Left cardiac atrium (tissue), 4 donors: ENCODE data around the gene AFAP1. TPM values are rescaled to one million over a fixed set of nuclear protein-coding genes. Genes with fewer than 3 reads are reported as not detected.
"Not testable (repeated sequence)": the region's sequence is repeated elsewhere in the genome, so short reads cannot be mapped to it uniquely, and the experiment has no call there.

Source experiments
- ATAC-seq, 2 donors: fragments of 200-7000 bp; cut with Tn5 transposase; one replicate each; pipeline ENCODE4 v1.9.1; 2020; ENCODE audit warnings: mild to moderate bottlenecking in 2 of 2, moderate library complexity in 2 of 2
- DNase-seq: peaks from one replicate; pipeline ENCODE4 v3.0.0-alpha.2; 2020
- intact Hi-C, 2 donors: fragments of 100-400 bp; cut with DNase I; formaldehyde crosslinking; loops; one replicate each; pipeline versions ENCODE4 v1.14.1 to v1.15.1; 2022 to 2023
- total RNA-seq, 2 donors: library from RNA; stranded (reverse); fragmentation: NEBNext Ultra II Directional; extraction: Animal tissue kit (Norgen Biotek cat#: 25700); gene quantifications; one replicate each; pipeline ENCODE4 v1.2.1, GENCODE V29; 2021
- donor health status: DM: no; HTN: yes; CAD: no.
- donor health status: DM: no; HTN: yes; CAD: no; lungs with severe emphysema.
- donor health status: DM: yes; HTN: yes; CAD: no.
- donor health status: Dilated cardiomyopathy.

Gene AFAP1
- total RNA-seq, 2 donors from 2014 or later: 19.6 to 33.3 TPM

DNA sequence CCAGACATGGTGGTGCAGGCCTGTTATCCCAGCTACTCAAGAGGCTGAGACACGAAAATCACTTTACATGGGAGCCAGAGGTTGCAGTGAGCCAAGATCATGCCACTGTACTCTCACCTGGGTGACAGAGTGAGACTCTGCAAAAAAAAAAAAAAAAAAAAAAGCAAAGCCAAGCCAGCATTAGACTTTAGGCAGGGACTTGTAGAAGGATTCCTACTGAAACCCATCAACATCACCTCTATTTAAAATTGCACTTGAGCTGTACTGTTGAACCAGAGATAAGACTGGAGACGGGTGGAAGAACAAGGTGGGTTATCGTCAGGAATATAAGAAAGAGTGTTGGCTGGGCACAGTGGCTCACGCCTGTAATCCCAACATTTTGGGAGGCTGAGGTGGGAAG is 15.7 kb upstream of the AFAP1 start:
- no peak for DNase-seq
- intact Hi-C loops: no loop called here
- ATAC-seq: peak; percentile 60 to 78

DNA sequence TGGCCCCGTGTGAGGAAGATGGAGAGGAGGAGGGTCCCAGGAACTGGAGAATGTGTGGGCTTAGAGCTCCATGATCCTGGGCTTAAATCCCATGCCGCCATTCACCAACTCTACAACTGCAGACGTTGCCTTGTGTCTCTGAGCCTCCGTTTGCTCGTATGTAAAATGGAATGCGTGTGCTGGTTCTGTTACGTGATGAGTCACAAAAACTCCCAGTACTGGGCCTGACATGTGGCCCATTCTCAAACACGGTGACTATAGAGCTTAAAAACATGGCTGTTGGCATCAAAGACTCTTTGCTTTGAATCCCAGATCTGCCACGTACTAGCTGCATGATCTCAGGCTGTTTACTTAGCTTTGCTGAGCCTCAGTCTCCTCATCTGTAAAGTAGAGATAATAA is 13.0 kb upstream of the AFAP1 start:
- intact Hi-C loops: no loop called here
- ATAC-seq (no peak), DNase-seq (no peak)

DNA sequence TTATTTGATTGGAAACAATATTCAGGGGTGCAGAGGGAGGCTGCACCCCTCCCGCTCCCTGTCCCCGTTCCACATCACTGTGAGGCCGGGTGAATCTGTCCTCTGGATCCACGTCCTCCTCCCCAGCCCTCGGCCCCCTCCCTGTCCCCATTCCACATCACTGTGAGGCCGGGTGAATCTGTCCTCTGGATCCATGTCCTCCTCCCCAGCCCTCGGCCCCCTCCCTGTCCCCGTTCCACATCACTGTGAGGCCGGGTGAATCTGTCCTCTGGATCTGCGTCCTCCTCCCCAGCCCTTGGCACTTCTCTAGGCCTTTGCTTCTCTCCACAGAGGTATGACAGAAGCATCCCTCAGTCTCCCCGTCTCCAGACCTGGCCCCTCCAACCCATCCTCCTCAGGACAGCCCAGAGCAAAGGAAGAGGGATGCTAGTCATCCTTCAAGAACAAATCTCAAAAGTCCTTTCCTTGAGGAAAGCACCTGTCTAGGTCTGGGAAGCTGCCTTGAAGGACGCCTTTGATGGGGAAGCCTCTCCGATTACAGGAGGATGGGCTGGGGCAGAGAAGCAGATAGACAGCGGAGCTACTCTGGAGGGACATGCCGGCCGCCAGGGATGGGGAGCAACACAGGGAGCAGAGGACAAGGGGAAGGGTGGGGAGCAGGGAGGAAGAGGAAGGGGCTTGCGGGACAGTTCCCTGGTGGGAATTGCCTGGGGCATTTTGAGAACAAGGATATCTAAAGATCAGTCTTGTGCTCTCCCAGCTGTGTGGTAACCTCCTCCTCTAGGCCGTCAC is 10.8 kb upstream of the AFAP1 start:
- DNase-seq (no peak), ATAC-seq (no peak)
- intact Hi-C loops: no loop called here

DNA sequence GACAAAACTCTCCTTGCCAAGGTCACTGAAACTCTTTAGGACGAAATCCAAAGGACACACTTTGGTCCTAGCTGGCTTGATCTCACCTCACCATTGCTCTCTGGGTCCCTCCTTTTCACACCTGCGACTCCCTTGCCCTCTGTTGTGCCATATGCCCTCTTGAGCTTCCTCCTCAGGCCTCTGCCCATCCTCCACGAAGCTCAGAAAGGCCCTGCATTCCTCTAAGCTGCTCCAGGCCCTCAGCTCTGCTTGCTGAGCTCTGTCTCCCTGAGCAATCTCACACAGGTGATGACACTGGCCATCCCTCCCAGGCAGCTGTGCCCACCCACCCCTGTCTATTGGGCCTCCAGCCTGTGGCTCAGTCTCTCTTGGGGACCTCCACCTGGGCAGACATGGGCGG is 10.1 kb upstream of the AFAP1 start:
- intact Hi-C loops: no loop called here
- no peak for DNase-seq

DNA sequence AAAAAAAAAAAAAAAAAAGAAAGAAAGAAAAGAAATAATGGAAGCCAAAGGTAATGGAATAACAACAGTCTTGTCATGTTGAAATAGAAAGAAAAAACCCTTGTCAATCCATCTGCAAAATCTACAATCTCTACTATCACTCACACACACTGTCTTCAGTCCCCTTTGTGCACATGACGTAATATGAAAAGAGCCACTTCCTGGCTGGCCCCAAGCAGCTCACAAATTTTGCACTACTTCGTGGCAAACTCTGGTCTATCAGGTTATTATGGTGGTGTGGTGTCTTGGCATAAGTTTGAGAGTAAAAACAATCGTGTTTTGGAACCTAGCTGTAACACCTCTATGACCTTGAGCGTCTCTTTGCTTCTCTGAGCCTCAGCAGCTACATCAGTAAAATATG is 8.3 kb upstream of the AFAP1 start:
- ATAC-seq (no peak), DNase-seq (no peak)
- intact Hi-C loops: no loop called here

More for the DNA sequence above, 10.1 kb upstream of the AFAP1 start:
- peak in 1 of 2 donors; percentile 10 for ATAC-seq

DNA sequence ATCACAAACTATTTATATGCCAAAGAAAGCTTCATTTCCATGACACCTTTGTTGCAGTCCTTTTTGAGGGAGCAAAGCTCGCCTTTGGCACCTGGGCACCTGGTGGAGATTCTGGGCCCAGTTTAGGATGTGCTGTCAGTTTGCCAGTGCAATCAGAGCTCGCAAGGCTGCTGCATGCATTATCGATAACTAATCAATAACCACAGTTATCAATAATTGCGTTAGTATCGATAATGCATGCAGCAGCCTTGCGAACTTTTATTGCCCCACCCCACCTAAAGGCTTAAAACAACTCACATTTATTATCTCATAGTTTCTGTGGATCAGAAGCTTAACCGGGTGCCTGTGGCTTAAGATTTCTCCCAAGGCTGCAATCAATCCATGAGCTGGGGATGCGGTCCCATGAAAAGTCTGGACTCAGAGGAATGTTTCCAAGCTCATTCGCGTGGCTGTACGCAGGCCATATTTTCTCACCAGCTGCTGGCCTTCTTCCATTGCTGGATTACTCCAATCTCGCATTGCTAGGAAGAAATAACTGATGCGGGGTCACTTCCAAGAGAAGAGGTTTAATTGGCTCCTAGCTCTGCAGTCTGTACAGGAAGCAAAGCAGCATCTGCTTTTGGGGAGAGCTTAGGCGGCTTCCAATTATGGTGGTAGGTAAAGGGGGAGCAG is 6.2 kb upstream of the AFAP1 start:
- intact Hi-C loops: no loop called here
- ATAC-seq (peak in 1 of 2 donors; percentile 24), DNase-seq (no peak)

DNA sequence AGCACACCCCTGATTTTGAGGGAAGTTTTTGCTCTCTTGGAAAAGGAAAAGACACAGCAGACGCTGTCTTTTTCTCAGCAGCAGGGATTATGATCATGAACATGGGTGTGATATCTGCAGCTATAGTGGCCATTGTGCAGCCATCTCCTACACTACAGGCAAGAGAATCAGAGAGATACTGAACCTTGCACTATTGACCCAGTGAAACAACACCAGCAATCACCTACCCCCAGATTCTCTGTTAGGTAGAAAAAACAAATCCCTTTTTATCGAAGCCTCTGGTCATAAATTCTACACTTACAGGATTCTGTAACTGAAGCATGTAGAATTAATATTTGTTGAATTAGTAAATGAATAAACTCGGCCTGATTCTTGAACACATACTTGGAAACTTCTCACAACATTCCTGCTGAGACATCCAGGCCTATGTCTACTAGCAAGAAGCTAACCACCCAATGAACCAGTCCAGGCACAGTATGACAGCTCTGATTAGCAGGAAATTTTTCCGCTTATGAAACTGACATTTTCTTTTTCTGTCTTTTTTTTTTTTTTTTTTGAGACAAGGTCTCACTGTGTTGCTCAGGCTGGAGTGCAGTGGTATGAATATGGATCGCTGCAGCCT is 5.0 kb upstream of the AFAP1 start:
- ATAC-seq: no peak
- intact Hi-C loops: no loop called here
- no peak for DNase-seq

DNA sequence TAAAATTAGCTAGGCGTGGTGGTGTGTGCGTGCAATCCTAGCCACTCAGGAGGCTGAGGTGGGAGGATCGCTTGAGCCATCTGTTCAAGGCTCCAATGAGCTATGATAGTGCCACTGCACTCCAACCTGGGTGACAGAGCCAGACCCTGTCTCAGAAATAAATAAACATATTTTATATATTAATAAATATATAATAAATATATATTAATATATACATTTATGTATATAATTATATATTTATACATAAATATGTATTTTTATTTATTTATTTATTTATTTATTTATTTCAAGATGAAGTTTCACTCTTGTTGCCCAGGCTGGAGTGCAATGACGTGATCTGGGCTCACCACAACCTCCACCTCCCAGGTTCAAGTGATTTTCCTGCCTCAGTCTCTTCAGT is 4.0 kb upstream of the AFAP1 start:
- intact Hi-C loops, DNase-seq, ATAC-seq: not testable (repeated sequence)

DNA sequence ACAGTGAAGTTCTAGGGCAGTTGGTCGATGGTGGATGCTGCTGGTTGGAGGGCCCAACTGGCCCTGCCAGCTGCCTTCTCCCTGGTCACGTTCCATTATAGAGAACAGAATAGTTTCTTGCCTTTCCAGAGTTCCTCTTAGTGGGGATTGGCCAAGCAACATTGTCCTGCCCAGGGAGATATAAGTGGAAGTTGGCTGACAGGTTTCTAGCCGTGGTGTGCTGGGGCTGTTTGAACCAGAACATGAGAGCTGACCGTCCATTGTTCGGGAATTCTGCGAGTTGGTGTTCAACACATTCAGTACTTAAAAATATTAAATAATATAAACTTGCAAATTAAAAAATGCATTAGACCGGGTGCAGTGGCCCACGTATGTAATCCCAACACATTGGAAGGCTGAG is 3.5 kb upstream of the AFAP1 start:
- DNase-seq (no peak), ATAC-seq (no peak)
- intact Hi-C loops: no loop called here

DNA sequence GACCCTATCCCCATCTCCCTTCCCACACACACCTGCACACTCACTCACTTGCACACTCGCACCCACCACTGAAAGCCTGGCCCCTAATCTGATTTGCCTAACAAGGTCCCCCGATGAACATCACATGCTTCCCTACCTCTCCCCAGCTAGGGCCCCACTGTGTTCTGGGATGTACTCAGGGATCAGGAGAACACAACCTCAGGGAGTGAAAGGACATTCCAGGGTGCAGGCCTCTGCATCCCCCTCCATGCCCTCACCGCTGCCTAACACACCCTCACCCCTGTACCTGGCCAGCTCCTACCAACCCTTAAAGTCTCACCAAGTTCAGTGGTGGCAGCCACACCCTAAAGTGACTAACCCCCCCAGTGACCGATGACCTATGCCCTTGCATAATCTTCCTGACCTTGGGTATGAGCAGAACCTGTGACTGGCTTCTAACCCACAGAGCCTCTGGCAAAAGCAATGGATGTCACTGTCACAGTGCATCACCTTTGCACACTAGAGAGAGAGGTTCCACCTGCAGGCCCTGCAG is 2.4 kb upstream of the AFAP1 start:
- no peak for DNase-seq
- intact Hi-C loops: no loop called here
- ATAC-seq: no peak

DNA sequence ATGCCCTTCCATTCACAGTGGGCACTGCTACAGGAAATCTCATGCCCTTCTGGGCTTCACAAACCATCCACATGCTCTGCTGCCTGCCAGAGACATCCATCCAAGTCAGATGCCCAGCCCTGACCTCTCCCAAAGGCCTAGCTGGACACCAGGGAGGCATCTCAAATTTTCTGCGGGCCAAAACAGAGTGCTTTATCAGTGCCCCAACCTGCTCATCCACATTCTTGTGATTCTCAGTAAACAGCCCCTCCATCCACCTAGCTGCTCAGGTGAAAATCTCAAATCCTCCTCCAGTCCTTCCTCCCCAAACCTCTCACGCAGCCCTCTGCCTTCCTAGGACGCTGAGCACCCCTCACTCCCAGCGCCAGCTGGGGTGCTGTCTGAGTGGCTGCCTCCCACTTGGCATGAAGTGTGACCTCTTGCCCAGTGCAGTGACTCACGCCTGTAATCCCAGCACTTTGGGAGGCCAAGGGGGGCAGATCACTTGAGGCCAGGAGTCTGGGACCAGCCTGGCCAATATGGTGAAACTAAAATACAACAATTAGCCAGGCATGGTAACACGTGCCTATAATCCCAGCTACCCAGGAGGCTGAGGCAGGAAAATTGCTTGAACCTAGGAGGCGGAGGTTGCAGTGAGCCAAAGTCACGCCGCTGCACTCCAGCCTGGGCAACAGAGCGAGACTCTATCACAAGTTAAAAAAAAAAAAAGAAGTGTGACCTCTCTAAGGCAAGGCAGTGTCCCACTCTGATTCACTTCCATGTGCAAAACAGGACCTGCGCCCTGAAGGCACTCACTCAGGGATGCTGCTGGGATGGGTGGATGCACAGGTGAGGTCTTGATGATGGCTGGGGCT is 1.7 kb upstream of the AFAP1 start:
- ATAC-seq: peak in 1 of 2 donors; percentile 28
- intact Hi-C loops: no loop called here
- no peak for DNase-seq

DNA sequence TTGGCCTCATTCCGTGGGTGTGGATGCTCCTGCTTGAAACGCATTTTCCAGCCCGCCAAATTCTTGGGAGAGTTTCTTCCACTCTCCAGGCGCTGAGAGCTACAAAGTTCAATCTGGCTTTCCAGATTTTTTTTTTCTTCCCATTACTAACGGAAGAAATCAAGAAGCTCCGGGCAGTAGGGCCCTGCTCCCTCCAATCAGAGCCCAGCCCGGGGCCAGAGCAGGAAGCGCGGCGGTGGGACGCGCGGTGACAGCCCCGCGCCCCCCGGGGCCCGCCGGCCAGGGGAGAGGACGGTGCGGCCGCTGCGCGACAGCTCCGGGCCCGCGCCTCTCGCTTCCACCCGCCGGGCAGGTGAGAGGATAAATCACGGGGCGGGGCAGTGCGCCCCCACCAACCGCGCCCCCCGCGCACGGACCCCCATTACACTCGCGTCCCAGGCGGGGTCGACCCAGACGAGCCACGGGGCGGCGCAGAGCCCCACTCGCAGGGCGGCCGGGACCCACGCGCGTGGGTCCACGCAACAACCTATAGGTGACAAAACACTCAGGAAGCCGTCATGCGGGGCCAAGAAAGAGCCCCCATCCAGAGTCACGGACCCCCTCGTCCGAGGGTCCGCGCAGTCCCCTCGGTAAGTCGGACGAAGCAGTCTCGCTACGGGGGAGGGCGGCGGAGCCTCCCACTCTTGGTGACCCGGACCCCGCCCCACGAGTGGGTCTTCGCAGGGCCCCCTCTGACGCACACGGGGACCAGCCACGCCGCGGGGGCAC is 868 bp downstream of the AFAP1 start:
- DNase-seq: peak; percentile 61
- intact Hi-C loops: loop anchor here (5.0 to 10.0 kb wide), 3 partner anchors 64 to 131 kb away; no protein-coding TSS in a partner anchor
- peak; percentile 48 to 54 for ATAC-seq

DNA sequence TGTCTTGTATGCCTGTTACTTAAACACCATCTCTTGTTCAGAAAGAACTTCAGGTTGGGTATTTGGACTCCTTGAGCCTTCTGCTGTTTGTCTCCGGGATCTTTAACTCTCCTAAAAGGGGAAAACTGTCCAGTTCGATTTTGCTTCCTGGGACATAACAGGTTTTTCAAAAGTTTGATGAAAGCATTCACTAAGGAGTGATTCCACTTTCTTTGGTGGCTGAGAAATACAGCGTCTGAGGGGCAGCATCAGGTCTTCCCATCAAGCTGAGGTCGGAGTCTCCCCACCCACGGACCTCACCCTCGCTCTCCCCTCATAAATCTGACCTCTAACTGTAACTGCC is 1.4 kb downstream of the AFAP1 start:
- no peak for ATAC-seq
- intact Hi-C loops: loop anchor here (5.0 to 10.0 kb wide), 3 partner anchors 63 to 131 kb away; no protein-coding TSS in a partner anchor
- no peak for DNase-seq

DNA sequence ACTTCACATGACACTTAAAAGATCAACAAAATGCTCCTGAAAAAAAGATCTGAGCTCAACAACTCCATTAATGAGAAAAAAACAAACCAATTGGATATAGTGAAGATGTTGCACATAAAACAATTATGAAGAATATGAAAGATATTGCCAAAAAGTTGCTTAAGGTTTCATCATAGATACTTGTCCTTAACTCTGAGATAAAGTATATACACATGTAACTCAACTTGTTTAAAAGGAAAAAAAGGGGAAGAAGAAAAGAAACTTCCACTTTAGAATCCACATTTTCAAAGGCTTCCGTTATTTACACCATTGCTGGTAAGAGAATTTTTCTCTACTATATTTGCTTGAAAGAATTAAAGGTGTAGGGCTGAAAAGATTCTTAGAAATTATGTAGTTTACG is 2.7 kb downstream of the AFAP1 start:
- intact Hi-C loops: loop anchor here (5.0 to 10.0 kb wide), 3 partner anchors 62 to 130 kb away; no protein-coding TSS in a partner anchor
- ATAC-seq (no peak), DNase-seq (no peak)

DNA sequence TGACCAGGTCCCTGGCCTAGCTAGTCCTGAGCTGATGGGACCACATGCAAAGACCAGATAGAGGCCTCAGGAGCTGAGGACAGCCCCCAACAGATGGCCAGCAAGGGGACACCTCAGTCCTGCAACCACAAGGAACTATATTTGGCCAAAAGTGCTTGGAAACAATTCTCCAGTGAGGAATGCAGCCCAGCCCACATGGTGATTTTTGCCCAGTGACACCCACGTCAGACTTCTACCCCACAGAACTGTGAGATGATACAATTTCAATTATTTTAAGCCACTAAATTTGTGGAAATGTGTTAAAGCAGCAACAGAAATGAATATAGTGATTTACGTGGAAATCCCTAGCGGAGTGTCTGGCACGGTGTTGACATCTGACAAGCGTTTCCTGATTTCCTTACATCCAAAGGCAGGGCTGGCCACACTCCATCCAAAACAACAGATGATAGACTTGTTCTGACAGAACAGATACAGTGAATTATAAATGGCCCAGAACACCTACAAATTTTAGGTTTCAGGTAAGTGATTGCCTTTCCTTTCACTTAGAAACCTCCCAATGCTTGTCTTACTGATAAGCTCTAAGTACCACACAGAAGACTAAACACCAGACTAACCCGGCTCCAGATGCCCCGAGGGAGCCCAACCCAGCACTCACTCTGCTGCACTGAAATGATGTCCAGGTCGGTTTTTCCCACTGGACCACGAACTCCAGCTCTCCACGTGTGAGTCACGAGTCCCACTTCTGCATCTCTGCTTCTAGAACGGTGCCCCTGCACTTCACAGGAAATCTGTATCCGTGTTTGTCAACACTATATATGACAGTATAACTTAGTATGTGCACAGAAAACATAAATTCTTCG is 5.8 kb downstream of the AFAP1 start:
- ATAC-seq: no peak

DNA sequence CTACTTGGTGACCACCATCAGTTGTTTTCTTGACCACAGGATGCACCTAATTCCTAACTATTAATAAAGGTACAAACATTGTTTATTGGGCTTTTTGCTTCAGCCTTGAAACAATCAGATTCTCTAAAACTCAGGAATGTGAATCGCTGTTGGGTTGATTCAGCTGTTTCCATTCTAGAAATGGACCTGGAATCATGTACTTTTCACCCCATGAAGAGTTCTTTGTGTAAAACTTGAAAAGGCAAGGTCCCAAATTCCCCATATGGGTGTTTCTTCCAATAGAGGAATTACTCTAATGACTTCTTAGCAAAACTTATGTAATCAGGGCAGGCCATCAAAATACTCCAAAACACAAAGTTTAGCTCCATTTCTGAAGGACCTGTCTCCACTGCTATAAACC is 7.4 kb downstream of the AFAP1 start:
- DNase-seq (no peak), ATAC-seq (no peak)
- intact Hi-C loops: loop anchor here (10.0 kb wide), 2 partner anchors 57 to 67 kb away; no protein-coding TSS in a partner anchor

More for the DNA sequence above, 5.8 kb downstream of the AFAP1 start:
- intact Hi-C loops: loop anchor here (10.0 kb wide), 2 partner anchors 59 to 69 kb away; no protein-coding TSS in a partner anchor
- peak; percentile 48 for DNase-seq
